Measurements from ENCODE around the gene RUNX3.
"Not testable (repeated sequence)": the region's sequence is repeated elsewhere in the genome, so short reads cannot be mapped to it uniquely, and the experiment has no call there.

RUNX3 gene

DNA sequence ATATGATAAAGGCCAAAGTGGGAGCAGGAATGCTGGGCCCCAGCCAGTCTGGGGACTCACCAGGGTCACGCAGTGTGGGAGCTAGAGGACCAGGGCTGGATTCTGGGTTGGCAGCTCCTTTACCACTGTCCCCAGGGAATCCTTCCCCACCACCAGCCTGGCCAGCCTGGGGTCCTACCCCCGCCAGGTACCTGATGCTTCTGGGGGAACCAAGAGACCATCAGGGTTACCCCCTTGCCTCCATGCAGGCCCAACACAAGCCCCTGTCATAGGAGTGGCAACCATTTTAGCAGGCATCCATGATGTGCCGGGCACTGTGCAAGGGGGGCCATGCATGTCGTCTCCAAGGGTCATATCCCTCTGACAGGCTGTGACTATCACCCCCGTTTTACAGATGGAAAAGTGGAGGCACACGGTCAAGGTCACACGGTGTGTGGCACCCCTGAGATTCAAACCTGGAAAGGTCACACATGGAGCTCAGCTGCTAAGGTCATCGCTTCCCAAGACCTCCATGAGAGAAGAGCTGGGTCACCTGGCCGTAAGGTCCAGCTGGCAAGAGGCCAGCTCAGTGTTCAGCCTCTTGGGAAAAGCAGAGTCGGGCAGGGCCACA is 16.4 kb downstream of the RUNX3 start:
- no peak for DNase-seq (ENCODE audit: low read depth)

DNA sequence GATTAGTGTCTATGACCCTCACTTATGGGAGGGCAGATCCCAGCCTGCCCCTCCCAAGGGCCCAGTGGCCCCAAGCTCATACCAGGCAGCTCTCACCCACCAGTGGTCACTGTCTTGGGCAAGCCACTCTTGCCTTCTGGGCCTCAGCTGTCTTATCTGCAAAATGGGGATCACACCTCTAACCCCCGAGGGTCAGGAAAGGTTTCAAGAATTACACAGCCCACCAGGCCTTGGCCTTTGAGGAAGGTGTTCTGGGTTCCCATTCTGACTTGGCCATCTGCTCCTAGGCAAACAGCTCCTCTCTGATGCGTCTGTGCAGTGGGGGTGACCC is 16.8 kb downstream of the RUNX3 start:
- no peak for DNase-seq (ENCODE audit: low read depth)

DNA sequence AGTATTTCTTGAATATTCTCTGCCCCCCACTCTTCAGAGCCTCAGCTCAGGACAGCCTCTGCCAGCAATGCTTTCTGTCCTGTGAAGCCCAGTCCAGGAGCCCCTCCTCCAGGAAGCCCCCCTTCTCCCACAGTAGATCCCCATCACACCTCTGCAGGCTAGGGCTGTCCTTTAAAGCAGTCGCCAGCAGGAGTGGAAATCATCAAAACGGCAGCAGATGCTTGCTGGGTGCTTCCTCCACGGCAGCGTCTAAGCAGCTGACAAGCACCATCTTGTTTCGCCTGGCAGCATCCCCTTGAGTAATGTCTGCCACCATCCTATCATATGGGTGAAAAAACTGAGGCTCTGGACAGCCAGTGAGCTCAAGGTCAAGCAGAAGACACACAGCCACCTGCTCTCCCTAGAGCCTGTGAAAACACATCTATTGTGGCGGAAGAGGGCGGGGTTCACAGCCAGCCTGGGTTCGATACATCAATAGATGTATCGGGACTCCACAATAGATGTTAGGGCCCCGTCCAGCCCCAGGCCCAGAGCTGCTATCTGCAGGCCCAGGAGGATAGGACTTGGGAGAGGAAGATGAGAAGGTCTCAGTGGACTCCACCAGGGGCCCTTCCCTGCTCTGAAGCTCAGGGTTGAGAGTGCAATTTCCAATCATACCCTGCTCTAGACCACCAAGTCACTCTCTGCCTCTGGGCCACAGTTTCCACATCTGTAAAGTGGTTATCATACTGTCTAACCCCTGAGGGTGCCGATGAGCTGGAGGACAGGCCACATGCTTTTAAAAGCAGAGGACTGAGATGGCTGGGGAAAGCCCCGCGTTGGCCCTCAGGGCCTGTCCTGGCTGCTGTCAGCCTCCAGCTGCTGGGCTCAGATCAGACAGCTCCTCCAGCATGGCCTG is 17.5 kb downstream of the RUNX3 start:
- DNase-seq (ENCODE audit: low read depth): no peak

DNA sequence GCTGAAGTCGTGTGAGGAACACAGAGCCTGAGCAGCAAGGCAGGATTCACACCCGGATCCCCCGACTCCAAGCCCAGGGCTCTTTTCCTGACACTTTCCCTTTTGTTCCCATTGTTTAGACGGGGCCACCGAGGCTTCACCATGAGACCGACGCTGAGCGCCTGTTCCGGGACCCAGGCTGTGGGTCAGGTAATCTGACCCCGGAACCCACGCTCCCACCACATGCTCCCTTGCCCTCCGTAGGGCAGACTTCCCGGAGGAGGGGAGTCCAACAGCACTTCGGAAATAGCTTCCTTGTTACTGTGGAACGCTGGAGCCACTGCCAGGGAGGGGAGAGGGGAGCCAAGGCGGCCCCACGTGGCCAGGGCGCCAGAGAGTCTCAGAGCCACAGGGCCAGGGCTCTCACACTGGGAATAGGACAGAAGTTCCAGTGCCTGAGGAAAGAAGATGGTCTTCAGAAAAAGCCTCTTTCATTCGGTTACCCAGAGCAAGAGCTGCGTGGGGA is 18.4 kb downstream of the RUNX3 start:
- DNase-seq (ENCODE audit: low read depth): no peak

DNA sequence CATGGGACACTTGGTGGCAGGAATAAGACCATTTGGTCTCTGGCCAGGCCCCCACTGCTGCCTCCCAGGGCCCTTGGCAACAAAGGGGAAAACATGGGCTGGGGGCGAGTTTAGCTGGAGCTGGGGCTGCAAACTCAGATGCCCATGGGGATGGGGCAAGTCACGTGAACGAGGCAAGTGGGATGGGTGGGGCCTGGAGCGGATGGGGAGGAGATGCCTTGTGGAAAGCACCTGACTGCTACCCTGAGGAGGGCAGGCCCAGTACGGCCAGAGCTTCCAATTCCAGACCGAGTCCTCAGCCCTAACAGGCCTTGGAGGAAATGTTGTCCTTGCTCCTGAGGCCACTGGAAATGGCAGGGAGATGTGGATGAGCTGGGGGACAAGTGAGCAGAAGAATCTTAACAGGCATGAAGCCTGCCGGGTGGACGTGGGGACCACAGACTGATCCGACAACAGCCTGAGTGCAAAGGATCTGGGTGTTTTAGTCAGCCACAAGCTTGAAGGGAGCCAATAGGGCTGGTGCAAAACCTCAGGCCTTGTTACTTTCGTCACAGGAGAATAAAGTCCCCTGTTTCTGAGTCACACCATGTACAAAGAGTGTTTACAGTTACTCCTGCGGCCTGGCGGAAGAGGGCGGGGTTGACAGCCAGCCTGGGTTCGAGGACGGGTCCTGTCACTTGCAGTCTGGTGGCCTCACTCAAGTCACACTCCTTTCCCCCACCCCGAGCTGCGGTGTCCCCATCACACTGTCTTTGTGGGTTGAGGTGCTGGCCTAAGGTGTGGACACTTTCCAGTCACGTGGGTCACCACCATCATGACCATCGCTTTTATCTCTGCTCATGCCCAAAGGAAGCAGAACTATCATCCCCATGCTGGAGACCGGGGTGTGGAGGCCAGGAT is 19.1 kb downstream of the RUNX3 start:
- peak; percentile 58 for DNase-seq (ENCODE audit: low read depth)

DNA sequence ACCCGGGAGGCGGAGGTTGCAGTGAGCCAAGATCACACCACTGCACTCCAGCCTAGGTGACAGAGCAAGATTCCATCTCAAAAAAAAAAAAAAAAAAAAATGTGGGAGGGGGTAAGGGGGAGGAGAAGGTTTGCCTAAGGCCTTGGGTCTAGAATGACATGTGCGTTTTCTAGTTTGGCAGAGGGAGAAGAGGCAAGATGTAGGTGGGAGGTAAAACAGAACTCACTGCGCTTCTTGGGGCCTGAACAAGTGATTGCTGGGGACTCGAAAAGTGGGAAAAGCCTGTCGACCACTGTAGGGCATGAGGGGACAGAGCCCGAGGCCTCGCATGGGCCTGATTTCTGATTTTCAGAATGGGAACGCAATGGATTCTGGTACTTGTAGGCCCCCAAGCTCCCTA is 19.9 kb downstream of the RUNX3 start:
- DNase-seq (ENCODE audit: low read depth): no peak

DNA sequence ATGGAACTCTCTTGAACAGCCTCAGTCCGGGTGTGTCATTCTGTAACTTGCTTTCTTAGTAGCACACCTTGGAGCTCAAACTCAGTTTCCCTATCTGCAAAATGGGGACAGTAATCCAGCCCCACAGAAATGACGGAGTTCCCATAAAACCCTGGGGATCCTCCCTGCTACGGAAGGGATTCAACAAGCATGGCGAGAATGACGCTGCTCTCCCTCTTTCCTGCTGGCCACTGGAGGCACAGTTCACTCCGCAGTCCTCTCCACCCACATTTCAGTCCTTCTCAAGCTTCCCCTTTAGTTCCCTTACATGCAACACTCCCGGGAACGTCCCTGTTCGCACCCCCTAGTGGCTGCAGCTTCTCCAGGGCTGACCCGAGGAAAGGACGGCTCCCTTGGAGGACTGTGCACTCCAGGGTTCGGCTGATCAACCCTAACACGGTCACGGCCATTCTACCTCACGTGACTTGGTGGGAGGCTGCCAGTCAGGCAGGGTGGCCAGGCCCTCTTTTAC is 20.6 kb downstream of the RUNX3 start:
- no peak for DNase-seq (ENCODE audit: low read depth)

DNA sequence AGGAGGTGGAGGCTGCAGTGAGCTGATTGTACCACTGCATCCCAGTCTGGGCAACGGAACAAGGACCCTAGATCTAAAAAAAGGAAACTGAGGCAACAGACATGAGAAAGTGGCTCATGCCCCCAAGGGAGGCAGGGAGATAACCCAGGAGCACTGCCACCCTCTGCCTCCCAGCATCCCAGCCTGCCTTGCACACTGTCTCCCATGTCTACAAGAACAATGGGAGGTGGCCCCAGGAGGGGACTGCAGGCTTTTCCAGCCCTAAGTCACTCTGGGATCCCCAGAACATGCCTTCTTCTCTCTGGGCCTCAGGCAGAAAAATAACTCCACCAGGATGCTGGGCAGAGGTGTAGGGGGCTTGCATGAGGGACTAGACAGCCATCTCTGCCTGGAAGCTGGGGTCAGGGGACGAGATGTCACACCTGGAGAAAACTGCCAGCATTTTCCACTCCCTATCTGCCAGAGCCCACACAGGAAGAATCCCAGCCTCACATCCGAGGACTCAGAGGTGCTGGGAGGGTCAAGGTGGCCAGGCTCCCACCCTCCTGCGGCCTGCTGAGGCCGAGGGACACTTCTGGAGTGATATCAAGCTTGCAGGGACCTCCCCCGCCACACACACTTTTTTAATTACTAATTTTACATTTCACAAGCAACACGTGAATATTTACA is 21.4 kb downstream of the RUNX3 start:
- DNase-seq (ENCODE audit: low read depth): no peak

DNA sequence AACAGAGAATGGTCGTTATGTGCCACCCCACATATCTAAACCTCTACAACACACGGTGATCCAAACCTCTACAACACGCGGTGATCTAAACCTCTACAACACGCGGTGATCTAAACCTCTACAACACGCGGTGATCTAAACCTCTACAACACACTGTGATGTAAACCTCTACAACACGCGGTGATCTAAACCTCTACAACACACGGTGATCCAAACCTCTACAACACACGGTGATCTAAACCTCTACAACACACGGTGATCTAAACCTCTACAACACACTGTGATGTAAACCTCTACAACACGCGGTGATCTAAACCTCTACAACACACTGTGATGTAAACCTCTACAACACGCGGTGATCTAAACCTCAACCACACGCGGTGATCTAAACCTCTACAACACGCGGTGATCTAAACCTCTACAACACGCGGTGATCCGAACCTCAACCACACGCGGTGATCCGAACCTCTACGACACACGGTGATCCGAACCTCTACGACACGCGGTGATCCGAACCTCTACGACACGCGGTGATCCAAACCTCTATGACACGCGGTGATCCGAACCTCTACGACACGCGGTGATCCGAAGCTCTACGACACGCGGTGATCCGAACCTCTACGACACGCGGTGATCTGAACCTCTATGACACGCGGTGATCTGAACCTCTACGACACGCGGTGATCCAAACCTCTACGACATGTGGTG is 22.3 kb downstream of the RUNX3 start:
- DNase-seq (ENCODE audit: low read depth): not testable (repeated sequence)

DNA sequence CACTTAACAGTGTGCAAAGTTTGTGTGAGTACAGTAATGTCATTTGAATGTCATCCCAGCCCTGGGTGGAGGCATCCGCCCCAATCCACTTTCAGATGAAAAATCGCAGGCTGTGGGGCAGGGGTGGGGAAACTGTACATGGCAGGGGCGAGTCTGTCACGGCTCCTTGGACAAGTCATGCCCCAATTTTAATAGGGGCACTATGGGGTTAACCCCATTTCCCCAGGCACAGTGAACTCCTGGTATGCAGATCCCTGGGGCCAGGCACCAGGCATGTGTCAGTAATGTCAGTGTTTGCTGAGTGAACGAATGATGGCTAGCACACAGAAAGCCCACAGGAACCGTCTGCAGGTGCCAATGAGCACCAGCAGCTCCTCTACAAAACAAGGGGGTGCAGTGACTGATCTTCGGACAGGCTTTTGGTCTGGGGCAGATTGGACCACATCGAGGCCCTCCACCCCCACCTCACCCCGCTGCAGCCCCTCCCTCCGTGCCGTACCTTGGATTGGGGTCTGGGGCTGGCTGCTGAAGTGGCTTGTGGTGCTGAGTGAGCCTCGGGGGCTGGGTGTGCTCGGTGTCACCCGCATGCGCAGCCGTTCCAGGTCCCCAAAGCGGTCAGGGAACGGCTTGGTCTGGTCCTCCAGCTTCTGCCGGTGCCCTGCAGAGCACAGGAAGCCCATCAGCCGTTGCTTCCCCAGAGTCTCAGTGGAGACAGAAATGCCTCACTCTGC is 23.2 kb downstream of the RUNX3 start:
- DNase-seq (ENCODE audit: low read depth): no peak

DNA sequence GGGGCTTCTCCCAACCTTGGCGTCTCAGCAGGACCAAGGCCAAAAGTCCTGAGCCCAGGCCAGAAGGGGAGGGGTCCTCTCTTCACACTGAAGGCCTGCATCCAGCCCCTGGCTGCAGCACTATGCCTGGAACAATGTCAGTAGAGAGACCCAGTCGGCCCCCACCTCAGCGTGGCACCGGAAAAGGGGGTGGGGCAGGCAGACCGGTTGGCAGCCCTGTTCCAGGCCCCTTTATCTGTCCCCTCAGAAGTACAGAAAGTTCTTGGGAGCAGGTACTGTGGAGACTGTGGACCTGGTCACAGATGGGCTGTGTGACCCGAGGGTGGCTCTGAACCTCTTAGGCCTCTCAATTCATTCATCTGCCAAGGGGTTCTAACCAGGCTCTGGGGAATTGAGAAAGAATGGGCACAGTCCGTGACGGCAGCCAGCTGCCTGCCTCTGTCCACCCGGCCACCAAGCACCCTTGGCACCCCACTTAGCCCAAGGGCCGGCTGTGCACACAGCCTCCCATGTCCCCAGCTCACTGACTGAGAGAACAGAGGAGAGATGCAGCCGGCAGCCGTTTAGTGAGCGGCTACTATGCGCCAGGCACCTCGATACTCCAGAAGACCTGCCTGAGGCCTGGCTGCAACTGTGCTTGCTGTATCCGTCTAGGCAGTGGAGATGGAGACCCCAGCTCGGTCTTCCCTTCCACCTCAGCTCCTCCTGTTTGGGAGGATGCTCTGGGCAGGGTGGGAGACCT is 23.9 kb downstream of the RUNX3 start:
- no peak for DNase-seq (ENCODE audit: low read depth)

DNA sequence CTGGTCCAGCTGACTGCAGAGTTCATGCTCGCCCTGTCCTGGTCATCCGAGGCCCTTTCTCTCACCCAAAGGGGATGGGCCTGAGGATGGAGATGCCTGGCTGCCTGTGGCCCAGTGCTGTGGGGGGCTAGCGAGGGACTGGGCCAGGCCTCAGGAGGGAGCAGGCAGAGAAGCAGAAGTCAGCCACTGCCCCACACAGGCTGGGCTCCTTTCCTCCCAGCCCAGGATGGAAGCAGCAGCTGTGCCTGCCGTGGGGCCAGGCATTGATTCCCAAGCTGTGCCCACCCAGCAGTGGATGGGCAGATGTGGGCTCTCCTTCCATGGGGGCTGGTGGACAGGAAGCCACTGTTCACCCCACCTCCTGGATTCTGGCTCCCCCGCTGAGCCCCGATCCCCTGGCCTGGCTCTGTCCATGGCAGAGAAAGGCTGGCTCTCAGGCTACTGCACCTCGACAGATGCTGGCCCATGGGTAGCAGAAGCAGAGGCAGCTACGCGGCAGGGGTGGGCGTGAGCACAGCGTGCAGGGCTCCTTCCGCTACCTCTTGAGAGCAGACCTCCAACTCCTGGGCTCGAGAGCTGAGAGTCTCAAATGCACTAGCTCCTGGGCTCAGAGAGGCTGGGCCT is 24.6 kb downstream of the RUNX3 start:
- no peak for DNase-seq (ENCODE audit: low read depth)

DNA sequence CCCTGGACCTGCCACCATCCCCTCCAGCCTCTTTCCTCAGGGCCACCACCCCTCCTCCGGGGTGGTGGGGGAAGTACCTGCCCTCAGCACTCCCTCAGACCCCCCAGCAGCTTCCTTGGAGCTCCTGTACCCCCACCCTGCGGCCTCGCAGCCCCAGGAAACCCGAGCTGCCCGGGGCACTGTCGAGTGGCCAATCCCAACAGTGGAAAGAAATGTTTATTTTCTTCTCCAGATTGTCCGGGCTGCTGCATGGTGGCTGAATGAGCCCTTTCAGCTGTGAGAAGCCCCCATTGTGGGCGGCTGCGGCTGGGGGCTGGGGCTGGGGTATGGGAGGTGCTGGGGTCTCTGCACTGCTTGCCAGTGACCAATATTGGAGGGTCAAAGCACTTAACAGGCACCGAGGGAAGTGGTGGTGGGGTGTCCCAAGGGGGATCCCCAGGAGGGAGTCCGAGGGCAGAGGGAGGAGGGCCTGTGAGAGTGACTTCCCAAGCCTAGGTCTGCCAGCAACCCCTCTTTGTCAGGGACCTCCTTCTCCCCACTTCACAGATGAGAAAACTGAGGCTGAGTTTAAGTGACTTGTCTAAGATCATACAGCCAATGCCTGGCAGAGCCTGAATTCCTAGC is 25.2 kb downstream of the RUNX3 start:
- no peak for DNase-seq (ENCODE audit: low read depth)

DNA sequence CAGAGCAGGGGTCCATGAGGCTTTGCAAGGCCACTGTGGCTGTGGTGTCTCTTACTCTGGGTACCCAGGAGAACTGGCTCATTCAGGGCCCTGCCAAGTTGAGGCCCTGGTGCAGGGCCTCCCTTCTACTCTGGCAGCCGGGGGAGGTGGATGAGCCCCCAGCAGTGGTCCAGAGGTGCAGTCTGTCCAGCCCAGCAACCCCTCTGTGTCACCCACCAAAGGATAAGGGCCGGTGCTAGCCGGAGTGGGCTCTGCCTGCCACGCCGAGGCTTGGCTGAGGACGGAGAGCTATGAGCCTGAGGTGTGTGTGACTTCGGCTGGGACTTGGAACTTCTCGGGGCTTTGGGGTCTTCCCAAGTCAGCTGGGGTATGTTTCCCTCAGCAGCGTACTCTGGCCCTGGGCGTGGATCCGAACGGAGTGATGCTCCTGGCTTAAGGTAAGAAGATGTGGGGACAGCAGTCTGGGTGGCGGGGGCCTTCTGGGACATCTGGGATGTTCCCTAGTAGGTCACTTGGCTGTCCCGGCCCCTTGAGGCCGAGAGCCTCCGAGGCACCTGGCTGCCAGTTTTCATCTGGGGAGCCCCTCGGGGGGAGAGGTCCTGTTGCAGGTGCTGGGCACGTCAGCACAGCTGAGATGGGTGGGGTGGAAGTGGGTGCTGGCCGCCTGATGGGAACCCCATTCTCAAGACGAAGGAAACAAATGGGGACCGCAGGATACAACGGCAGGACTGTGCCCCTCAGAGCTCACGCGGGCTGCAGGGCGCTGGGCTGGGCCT is 25.9 kb downstream of the RUNX3 start:
- no peak for DNase-seq (ENCODE audit: low read depth)

DNA sequence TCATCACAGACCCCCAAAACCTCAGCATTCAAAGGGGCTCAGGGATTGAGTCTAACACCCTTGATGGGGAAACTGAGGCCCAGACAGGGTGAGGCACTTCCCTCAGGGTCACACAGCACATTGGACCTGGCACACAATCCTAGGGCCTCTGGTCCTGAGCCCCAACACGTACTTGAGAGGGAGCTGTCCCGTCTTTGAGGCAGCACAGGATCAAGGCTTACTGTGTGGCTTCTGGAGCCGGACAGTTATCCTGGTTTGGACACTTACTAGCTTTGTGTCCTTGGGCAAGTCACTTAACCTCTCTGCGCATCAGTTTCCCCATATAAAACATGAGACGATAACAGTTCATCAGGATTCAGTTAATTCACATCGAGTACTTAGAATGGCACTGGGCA is 26.5 kb downstream of the RUNX3 start:
- DNase-seq (ENCODE audit: low read depth): no peak

DNA sequence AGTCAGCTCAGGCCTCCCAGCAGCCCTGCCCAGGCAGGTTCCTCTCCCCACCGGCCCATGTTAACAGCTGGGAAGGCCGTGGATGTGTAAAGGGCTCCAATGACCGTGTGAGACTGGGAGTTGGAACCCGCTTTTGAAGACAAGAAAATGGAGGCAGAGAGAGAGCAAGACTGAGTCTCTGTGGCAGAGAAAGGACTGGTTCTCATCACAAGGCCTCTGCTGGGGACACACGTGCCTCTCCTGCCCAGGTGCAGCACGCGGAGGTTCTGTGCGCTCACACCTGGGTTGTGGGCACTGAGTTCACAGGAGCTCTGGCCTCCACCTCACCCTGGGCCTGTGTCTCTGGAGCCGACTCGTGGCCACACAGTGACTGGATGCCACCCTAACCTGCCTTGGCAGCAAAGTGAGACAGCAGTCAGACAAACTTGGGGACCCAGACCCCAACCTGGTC is 27.0 kb downstream of the RUNX3 start:
- DNase-seq (ENCODE audit: low read depth): no peak

DNA sequence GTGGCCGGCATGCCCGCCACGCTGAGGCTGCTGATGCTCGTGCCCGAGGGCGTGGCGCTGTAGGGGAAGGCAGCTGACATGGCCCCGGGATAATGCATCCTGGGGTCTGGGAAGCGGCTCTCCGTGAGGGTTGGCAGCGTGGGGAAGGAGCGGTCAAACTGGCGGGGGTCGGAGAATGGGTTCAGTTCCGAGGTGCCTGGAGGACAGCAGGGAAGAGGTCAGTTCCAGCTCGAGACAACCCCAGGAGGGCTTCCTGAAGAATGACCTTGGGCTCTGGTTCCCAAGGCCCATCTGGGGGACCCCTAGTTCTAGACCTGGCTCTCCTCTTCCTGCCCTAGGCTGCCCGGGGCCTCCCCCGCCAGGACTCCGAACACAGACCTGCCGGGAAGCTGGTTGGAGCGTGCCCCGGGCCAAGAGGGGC is 27.6 kb downstream of the RUNX3 start:
- no peak for DNase-seq (ENCODE audit: low read depth)

All from stimulated activated CD8-positive, alpha-beta memory T cell treated with anti-CD3 and anti-CD28 coated beads, Interleukin-15, amount 100 ng/mL, for 24 hours (primary cell).